Measurements from ENCODE around the gene STYK1.

The STYK1 gene

GRCh38 chr12:10709808-10710207 lies 36.0 kb upstream of the STYK1 start:
- intact Hi-C loops (cut with micrococcal nuclease) = no loop called here
- H3K4me3 Mint-ChIP-seq = no peak overlapping the region
- H3K27me3 Mint-ChIP-seq = no peaks in the 10 kb centered on the region
- peaks cover 86% of the 10 kb centered on the region for H3K36me3 Mint-ChIP-seq (ENCODE audit: low read depth)
- H3K4me1 Mint-ChIP-seq (ENCODE audit: low read depth) = no peaks in the 10 kb centered on the region
- H3K27ac Mint-ChIP-seq = no peak overlapping the region
- no peaks in the 10 kb centered on the region for H3K9me3 Mint-ChIP-seq

DNA sequence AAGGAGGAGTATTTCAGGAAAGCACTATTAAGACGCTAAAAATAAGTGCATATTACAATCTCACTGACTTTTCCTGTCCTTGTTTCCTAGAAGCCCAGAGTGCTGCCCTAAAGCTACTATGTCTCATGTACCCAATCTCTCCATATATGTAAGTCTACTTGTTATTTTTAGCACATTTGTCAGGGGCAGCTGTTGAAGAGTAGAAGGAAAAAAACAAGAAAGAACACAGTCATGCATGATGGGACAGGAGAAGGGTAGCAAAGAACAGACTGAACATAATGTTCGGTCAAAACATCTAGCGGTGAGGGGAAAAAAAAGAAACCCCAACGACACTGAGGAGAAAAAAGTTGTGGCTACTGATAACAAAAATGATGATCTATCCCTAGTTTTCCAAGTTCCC lies 35.0 kb upstream of the STYK1 start:
- no peak overlapping the region for H3K27ac Mint-ChIP-seq
- H3K4me3 Mint-ChIP-seq = no peak overlapping the region
- intact Hi-C loops (cut with micrococcal nuclease) = no loop called here
- no peaks in the 10 kb centered on the region for H3K4me1 Mint-ChIP-seq (ENCODE audit: low read depth)
- H3K27me3 Mint-ChIP-seq = no peaks in the 10 kb centered on the region
- no peaks in the 10 kb centered on the region for H3K9me3 Mint-ChIP-seq
- peaks cover 89% of the 10 kb centered on the region for H3K36me3 Mint-ChIP-seq (ENCODE audit: low read depth)

DNA sequence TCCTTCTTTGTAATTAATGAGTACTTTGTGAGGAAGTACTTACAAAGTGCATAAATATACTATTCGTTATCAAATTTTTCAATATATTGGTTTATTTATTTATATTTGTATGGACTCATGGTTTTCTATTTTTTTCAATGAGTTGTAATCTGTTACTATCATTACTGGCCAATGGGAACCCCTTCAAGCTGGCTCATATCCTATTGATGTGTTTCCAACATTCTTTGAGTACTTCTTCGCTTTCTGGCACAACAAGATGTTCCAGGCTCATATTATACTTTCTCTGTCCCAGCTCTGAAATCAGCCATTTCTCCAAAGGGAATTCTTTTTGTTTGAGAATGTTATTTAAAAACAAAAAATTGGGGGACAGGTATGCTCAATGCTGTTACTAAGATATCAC lies 31.8 kb upstream of the STYK1 start:
- Mint-ChIP-seq H3K36me3 (ENCODE audit: low read depth) (peaks cover 85% of the 10 kb centered on the region), H3K9me3 (no peaks in the 10 kb centered on the region)
- intact Hi-C loops (cut with micrococcal nuclease) = no loop called here

GRCh38 chr12:10701843-10702242 lies 28.0 kb upstream of the STYK1 start:
- no peak overlapping the region for H3K27ac Mint-ChIP-seq
- intact Hi-C loops (cut with micrococcal nuclease) = no loop called here
- H3K36me3 Mint-ChIP-seq (ENCODE audit: low read depth) = peaks cover 84% of the 10 kb centered on the region

More for the DNA sequence above, 31.8 kb upstream of the STYK1 start:
- no peak overlapping the region for H3K27ac Mint-ChIP-seq
- no peaks in the 10 kb centered on the region for H3K4me1 Mint-ChIP-seq (ENCODE audit: low read depth)
- no peaks in the 10 kb centered on the region for H3K27me3 Mint-ChIP-seq
- no peak overlapping the region for H3K4me3 Mint-ChIP-seq

DNA sequence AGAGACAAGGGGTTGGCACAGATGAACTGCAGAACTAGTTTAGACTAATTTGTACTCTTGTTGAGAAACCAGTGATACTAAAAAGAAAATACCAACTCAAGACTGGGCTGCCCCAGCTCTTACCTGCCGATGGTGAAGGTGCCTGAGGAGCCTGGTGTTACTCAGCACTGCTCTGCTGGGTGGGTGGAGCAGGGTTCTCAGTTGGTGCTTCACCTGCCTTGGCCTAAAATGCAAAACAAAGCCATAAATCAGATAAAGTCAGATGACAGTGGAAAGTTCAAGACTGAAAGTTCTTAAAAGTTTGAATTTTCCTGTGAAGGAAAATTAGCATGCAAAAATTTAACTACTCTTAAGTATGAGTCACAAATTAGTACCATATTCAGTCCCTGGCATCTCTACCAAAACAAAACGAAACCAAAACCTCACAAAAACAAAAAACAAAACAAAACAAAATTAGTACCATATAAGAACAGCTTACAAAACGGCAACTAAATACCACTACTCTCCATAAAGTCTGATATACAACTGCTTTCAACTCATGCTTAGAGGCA lies 27.4 kb upstream of the STYK1 start:
- no peak overlapping the region for H3K27ac Mint-ChIP-seq
- H3K36me3 Mint-ChIP-seq (ENCODE audit: low read depth) = peaks cover 83% of the 10 kb centered on the region
- intact Hi-C loops (cut with micrococcal nuclease) = no loop called here
- H3K4me3 Mint-ChIP-seq = no peak overlapping the region
- H3K4me1 Mint-ChIP-seq (ENCODE audit: low read depth) = no peaks in the 10 kb centered on the region
- H3K9me3 Mint-ChIP-seq = no peaks in the 10 kb centered on the region
- H3K27me3 Mint-ChIP-seq = no peaks in the 10 kb centered on the region

More at GRCh38 chr12:10701843-10702242, 28.0 kb upstream of the STYK1 start:
- Mint-ChIP-seq H3K4me1 (ENCODE audit: low read depth) (no peaks in the 10 kb centered on the region), H3K9me3 (no peaks in the 10 kb centered on the region), H3K27me3 (no peaks in the 10 kb centered on the region), H3K4me3 (no peak overlapping the region)

DNA sequence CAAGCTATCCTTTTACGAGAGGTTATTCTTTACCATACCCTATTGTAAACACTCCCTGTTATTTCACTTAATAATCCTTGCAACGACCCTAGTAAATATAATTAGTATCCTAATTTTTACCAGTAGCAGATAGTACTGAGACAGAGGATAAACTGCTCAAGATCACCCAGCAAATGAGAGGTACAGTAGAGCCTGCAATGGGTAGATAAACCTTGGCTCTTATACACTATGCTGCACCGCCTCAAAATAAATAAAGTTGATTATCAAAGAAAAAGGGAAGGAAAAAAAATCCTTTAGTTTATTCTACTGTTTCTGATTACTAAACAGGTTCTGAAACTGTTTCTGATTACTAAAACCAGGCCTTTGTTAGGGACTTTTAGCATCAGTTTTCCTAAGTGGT lies 26.7 kb upstream of the STYK1 start:
- Mint-ChIP-seq H3K36me3 (ENCODE audit: low read depth) (peaks cover 83% of the 10 kb centered on the region), H3K27me3 (no peaks in the 10 kb centered on the region), H3K9me3 (no peaks in the 10 kb centered on the region), H3K4me1 (ENCODE audit: low read depth) (no peaks in the 10 kb centered on the region), H3K4me3 (no peak overlapping the region), H3K27ac (no peak overlapping the region)
- intact Hi-C loops (cut with micrococcal nuclease) = no loop called here

- no peak overlapping the region for H3K4me3 Mint-ChIP-seq
- H3K27ac Mint-ChIP-seq = no peak overlapping the region
- intact Hi-C loops (cut with micrococcal nuclease) = no loop called here
- H3K36me3 Mint-ChIP-seq (ENCODE audit: low read depth) = peaks cover 68% of the 10 kb centered on the region
- no peaks in the 10 kb centered on the region for H3K9me3 Mint-ChIP-seq
- H3K4me1 Mint-ChIP-seq (ENCODE audit: low read depth) = no peaks in the 10 kb centered on the region
- H3K27me3 Mint-ChIP-seq = no peaks in the 10 kb centered on the region
Measured at GRCh38 chr12:10697862-10698261, 24.0 kb upstream of the STYK1 start.

DNA sequence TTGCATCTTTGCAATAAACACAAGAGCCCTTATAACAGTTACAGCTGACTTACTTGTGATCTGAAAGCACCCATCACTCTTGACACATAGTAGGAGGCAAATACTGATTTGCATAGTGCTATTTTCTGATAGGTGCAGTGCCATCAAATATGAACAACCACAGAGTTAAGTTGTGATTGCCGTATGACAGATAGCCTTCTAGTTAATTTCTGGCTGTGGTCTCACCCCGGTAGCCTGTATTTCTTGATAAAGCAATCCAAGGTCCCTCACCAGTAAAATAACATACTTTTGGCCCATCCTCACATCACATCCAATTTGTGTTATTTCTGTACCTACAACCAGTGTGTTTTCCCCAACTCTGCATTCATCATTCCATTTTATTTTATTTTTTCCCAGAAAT lies 23.3 kb upstream of the STYK1 start:
- Mint-ChIP-seq H3K27me3 (no peaks in the 10 kb centered on the region), H3K36me3 (ENCODE audit: low read depth) (peaks cover 64% of the 10 kb centered on the region), H3K9me3 (no peaks in the 10 kb centered on the region), H3K4me3 (no peak overlapping the region), H3K4me1 (ENCODE audit: low read depth) (no peaks in the 10 kb centered on the region), H3K27ac (no peak overlapping the region)
- intact Hi-C loops (cut with micrococcal nuclease) = no loop called here

DNA sequence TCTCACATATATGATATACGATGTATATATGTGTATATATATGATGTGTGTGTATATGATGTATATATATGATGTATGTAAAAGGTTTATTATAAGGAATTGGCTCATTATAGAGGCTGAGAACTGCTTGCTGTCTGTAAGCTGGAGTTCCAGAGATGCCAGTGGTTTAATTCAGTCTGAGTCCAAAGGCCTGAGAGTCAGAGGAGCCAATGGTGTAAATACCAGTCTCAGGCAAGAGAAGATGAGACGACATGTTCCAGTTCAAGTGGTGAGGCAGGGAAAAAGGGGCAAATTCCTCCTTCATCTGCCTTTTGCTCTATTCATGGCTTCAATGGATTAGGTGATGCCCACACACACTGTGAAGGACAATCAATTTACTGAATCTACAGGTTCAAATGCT lies 17.1 kb upstream of the STYK1 start:
- Mint-ChIP-seq H3K27ac (no peak overlapping the region), H3K27me3 (no peaks in the 10 kb centered on the region), H3K4me1 (ENCODE audit: low read depth) (no peaks in the 10 kb centered on the region), H3K36me3 (ENCODE audit: low read depth) (peaks cover 9% of the 10 kb centered on the region), H3K9me3 (peaks cover 18% of the 10 kb centered on the region), H3K4me3 (no peak overlapping the region)
- intact Hi-C loops (cut with micrococcal nuclease) = no loop called here

DNA sequence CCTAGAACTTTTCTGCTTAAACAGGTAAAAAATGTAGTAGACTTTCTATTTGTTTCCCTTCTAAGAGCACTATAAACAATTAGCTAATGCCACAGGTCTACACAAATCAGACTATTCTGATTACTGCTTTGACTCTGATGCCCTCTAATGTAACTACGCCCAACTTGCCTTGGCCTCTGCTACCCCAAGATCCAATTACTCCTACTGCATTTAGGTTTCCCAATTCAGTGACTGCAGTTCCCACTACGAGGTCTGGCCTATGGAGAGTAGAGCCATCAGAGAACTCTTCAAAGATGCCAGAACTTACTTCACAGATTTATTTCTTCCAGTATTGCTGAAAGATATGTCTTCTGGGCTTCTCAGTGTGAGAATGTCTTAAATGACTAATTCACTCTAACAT lies 15.3 kb upstream of the STYK1 start:
- Mint-ChIP-seq H3K36me3 (ENCODE audit: low read depth) (no peaks in the 10 kb centered on the region), H3K27ac (no peak overlapping the region), H3K4me1 (ENCODE audit: low read depth) (no peaks in the 10 kb centered on the region), H3K27me3 (peaks cover 2% of the 10 kb centered on the region), H3K9me3 (peaks cover 18% of the 10 kb centered on the region), H3K4me3 (no peak overlapping the region)
- intact Hi-C loops (cut with micrococcal nuclease) = no loop called here

DNA sequence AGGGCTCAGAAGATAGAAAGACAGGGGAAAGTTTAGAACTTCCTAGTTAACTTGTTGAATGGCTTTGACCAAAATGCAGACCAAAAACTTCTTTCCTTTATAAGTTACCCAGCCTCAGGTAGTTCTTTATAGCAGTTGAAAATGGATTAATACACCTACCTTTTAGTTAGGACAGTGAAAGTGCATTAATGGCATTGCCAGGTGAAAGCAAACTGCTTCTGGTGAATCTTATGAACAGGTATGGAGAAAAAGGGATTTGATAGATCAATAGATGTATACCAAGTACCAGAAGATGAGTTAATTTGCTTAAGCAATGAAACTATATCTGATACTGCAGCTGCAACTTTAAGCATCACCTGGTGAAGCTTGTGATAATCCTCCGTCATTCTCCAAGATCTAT lies 14.2 kb upstream of the STYK1 start:
- Mint-ChIP-seq H3K27me3 (peaks cover 2% of the 10 kb centered on the region), H3K4me1 (ENCODE audit: low read depth) (no peaks in the 10 kb centered on the region), H3K36me3 (ENCODE audit: low read depth) (no peaks in the 10 kb centered on the region), H3K4me3 (no peak overlapping the region), H3K27ac (no peak overlapping the region), H3K9me3 (peaks cover 18% of the 10 kb centered on the region)
- intact Hi-C loops (cut with micrococcal nuclease) = no loop called here

DNA sequence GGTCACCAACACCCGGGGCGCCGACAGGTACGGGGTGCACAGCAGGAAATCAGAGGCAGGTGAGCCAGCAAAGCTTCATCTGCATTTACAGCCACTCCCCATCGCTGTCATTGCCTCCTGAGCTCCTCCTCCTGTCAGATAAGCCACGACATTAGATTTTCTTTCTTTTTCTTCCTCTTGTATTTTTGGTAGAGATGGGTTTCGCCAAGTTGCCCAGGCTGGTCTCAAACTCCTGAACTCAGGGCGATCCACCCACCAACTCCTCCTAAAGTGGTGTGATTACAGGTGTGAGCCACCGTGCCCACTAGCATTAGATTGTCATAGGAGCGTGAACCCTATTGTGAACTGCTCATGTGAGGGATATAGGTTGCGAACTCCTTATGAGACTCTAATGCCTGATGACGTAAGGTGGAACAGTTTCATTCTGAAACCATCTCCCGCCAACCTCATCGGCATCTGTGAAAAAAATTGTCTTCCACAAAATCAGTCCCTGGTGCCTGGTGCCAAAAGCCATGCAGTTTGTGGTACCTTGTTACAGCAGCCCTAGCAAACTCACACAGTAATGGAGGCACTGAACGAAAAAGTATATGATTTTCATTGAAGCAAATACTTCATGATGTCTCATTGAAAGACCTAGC lies 1.5 kb downstream of the STYK1 start:
- Mint-ChIP-seq H3K27ac (no peak overlapping the region), H3K36me3 (ENCODE audit: low read depth) (no peaks in the 10 kb centered on the region), H3K27me3 (peaks cover 75% of the 10 kb centered on the region), H3K4me1 (ENCODE audit: low read depth) (peaks cover 39% of the 10 kb centered on the region), H3K4me3 (no peak overlapping the region), H3K9me3 (no peaks in the 10 kb centered on the region)
- intact Hi-C loops (cut with micrococcal nuclease) = no loop called here

DNA sequence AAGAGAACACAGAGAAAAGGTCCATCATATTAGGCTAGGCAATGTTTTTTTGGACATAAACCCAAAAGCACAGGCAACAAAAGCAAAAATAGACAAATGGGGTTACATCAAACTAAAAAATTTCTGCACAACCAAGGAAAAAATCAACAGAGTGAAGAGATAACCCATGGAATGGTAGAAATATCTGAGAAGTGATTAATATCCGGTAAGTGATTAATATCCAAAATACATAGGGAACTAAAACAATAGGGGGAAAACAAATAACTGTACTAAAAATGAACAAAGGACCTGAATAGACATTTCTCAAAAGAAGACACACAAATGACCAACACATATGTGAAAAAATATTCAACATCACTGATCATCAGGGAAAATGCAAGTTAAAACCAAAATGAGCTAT lies 4.3 kb downstream of the STYK1 start:
- Mint-ChIP-seq H3K27ac (no peak overlapping the region), H3K36me3 (ENCODE audit: low read depth) (no peaks in the 10 kb centered on the region), H3K27me3 (peaks cover 60% of the 10 kb centered on the region), H3K9me3 (no peaks in the 10 kb centered on the region), H3K4me3 (no peak overlapping the region), H3K4me1 (ENCODE audit: low read depth) (peaks cover 32% of the 10 kb centered on the region)
- intact Hi-C loops (cut with micrococcal nuclease) = no loop called here

- intact Hi-C loops (cut with micrococcal nuclease) = no loop called here
- peaks cover 50% of the 10 kb centered on the region for H3K27me3 Mint-ChIP-seq
- no peak overlapping the region for H3K27ac Mint-ChIP-seq
- H3K4me1 Mint-ChIP-seq (ENCODE audit: low read depth) = peaks cover 22% of the 10 kb centered on the region
- H3K36me3 Mint-ChIP-seq (ENCODE audit: low read depth) = no peaks in the 10 kb centered on the region
- H3K9me3 Mint-ChIP-seq = no peaks in the 10 kb centered on the region
- peak overlapping the region; percentile 60 for H3K4me3 Mint-ChIP-seq
Measured at GRCh38 chr12:10668526-10668925, 5.3 kb downstream of the STYK1 start.

- H3K27ac Mint-ChIP-seq = no peak overlapping the region
- no peaks in the 10 kb centered on the region for H3K9me3 Mint-ChIP-seq
- H3K4me3 Mint-ChIP-seq = no peak overlapping the region
- H3K4me1 Mint-ChIP-seq (ENCODE audit: low read depth) = peaks cover 13% of the 10 kb centered on the region
- intact Hi-C loops (cut with micrococcal nuclease) = no loop called here
- H3K36me3 Mint-ChIP-seq (ENCODE audit: low read depth) = no peaks in the 10 kb centered on the region
- peaks cover 41% of the 10 kb centered on the region for H3K27me3 Mint-ChIP-seq
Measured at GRCh38 chr12:10667581-10667980, 6.3 kb downstream of the STYK1 start.
